Mucosa of descending colon (tissue), 3 donors: ENCODE results near the gene PITPNC1. TPM values are rescaled to one million over a fixed set of nuclear protein-coding genes. Genes with fewer than 3 reads are reported as not detected.
"Not testable (repeated sequence)": the region's sequence is repeated elsewhere in the genome, so short reads cannot be mapped to it uniquely, and the experiment has no call there.

ENCODE experiments used
- ATAC-seq: fragments of 200-7000 bp; cut with Tn5 transposase; one replicate; pipeline ENCODE4 v1.9.1; 2020; ENCODE audit warnings: mild to moderate bottlenecking, moderate library complexity
- DNase-seq, 3 donors: peaks; one replicate each; pipeline ENCODE4 v3.0.0-alpha.2; 2020
- H3K36me3 ChIP-seq: fragments of 200-600 bp; one replicate; pipeline ENCODE4 v1.8.0; 2021; ENCODE audit warnings: low read depth, mild to moderate bottlenecking
- H3K4me1 ChIP-seq: fragments of 200-600 bp; one replicate; pipeline ENCODE4 v1.8.0; 2021; ENCODE audit warnings: low read depth, mild to moderate bottlenecking
- H3K4me3 ChIP-seq: fragments of 200-600 bp; one replicate; pipeline ENCODE4 v1.8.0; 2021; ENCODE audit warnings: mild to moderate bottlenecking
- H3K9me3 ChIP-seq: fragments of 200-600 bp; one replicate; pipeline ENCODE4 v1.8.0; 2021; ENCODE audit warnings: mild to moderate bottlenecking
- intact Hi-C, 2 donors: fragments of 100-400 bp; cut with DNase I in 1 of 2; cut with micrococcal nuclease in 1 of 2; formaldehyde crosslinking; loops; one replicate each; pipeline versions ENCODE4 v1.11.0 to v1.11.1; 2022; cut with DNase I, micrococcal nuclease
- total RNA-seq, 3 donors: library from RNA; stranded (reverse); fragmentation: NEBNext Ultra II Directional in 2 of 3; extraction: Animal tissue kit (Norgen Biotek cat#: 25700) in 2 of 3; gene quantifications; one replicate each; pipeline versions ENCODE4 v1.2.1 to v1.2.4, GENCODE V29; 2021 to 2023
- TF ChIP-seq, protein P1 (sequence below): fragments of 200-600 bp; IDR thresholded peaks from one replicate; pipeline ENCODE4 v1.8.0; 2022; ENCODE audit warnings: antibody characterized with exemption, mild to moderate bottlenecking
- donor health status: DM: no; HTN: no; CAD: no; lungs with moderate emphysema.
- donor health status: DM: no; HTN: no; CAD: no.
- donor health status: DM: no; HTN: yes; CAD: no.

The PITPNC1 gene
- total RNA-seq, 3 donors from 2014 or later = 10.7 to 11.4 (median 10.9) TPM

DNA sequence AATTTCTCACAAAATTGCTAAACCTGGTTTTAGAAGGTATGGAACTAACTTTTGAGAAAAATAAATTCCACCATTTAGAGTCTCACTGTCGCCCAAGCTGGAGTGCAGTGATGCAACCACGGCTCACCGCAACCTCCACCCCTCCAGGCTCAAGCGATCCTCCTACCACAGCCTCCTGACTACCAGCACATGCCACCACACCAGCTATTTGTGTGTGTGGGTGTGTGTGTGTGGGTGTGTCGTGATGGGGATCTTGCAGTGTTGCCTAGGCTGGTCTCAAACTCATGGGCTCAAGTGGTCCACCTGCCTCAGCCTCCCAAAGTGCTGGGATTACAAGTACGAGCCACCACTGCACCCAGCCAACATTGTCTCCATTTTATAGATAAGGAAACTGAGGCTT lies 269.4 kb downstream of the PITPNC1 start:
- intact Hi-C loops = no loop called here
- Histone ChIP-seq H3K9me3 (no peaks in the 10 kb centered on the region), H3K36me3 (no peaks in the 10 kb centered on the region), H3K4me3 (no peak overlapping the region), H3K4me1 (no peaks in the 10 kb centered on the region)
- ATAC-seq (no peak), DNase-seq (no peak)
- TF ChIP-seq, protein P1, sequence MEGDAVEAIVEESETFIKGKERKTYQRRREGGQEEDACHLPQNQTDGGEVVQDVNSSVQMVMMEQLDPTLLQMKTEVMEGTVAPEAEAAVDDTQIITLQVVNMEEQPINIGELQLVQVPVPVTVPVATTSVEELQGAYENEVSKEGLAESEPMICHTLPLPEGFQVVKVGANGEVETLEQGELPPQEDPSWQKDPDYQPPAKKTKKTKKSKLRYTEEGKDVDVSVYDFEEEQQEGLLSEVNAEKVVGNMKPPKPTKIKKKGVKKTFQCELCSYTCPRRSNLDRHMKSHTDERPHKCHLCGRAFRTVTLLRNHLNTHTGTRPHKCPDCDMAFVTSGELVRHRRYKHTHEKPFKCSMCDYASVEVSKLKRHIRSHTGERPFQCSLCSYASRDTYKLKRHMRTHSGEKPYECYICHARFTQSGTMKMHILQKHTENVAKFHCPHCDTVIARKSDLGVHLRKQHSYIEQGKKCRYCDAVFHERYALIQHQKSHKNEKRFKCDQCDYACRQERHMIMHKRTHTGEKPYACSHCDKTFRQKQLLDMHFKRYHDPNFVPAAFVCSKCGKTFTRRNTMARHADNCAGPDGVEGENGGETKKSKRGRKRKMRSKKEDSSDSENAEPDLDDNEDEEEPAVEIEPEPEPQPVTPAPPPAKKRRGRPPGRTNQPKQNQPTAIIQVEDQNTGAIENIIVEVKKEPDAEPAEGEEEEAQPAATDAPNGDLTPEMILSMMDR = no peak

DNA sequence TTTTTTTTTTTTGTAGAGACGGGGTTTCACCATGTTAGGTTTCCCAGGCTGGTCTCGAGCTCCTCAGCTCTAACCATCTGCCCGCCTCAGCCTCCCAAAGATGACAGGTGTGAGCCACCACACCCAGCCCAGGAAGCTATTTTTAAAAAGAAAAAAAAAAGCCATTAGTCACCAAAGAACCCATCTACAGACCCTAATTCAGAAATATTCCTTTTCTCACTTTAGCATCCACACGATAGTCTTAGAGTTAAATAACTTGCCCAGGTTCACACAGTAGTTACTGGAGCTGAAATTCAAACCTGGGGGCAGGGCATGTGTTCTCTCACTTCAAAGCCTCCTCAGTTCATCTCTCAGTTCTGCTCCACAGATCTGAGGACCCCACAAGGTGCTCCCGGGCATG lies 270.4 kb downstream of the PITPNC1 start:
- Histone ChIP-seq H3K4me1 (no peaks in the 10 kb centered on the region), H3K4me3 (no peak overlapping the region), H3K36me3 (no peaks in the 10 kb centered on the region), H3K9me3 (no peaks in the 10 kb centered on the region)
- ATAC-seq (no peak), DNase-seq (no peak)
- TF ChIP-seq, protein P1 = no peak
- intact Hi-C loops = no loop called here

DNA sequence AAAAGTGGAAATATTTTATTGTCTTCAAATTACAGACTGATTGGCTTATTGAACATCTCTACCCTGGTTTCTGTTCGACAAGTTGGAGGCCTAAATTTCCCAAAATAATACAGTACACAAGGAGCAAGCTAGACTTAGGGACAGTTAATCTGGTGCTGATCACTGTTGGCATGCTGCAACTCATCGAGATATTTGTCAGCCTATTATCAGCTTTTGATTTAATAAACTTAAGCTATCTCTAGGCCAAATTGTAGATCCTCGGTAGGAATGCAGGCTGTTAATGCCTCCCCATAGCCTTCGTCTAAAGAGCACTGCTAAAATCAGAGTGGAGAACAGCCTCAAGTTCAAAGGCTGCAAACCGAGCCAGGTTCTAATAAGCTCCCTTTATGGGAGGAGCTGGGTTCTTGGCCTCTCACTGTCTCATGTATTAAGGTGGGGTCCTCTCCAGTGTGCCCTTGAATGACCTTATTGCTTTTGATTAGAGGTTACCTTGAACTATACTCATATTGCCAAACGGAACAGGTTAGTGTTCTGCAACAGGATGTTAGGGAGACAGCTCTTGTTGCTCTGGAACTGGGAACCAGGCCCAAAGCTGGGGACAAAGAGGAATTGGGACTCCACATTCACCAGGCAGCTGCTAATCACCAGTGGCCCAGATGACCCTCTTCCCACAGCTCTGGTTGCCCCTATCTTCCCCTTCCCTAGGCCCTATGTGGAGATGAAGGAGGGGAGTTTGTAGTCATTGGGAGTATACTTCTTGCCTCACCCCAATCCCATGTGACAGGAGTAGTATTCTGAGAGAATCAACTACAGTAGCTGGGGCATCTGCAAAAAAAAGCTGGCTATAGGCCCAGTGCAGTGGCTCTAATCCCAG lies 271.2 kb downstream of the PITPNC1 start:
- no peak for DNase-seq
- Histone ChIP-seq H3K9me3 (no peaks in the 10 kb centered on the region), H3K4me1 (no peaks in the 10 kb centered on the region), H3K4me3 (no peak overlapping the region), H3K36me3 (no peaks in the 10 kb centered on the region)
- TF ChIP-seq, protein P1 = no peak
- intact Hi-C loops = no loop called here
- no peak for ATAC-seq

DNA sequence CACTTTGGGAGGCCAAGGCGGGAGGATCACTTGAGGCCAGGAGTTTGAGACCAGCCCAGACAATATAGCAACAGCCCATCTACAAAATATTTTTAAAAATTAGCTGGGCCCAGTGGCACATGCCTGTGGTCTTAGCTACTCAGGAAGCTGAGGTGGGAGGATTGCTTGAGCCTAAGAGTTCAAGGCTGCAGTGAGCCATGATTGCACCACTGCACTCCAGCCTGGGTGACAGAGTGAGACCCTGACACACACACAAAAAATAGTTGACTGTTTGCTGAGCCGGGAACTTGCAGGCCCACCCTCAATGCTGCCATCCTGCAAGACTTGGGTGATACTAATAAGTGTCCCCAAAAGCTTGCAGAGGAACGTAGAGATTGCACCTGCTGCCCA lies 271.8 kb downstream of the PITPNC1 start:
- intact Hi-C loops, H3K9me3 ChIP-seq, ATAC-seq, H3K4me3 ChIP-seq, H3K36me3 ChIP-seq, DNase-seq, H3K4me1 ChIP-seq: not testable (repeated sequence)

DNA sequence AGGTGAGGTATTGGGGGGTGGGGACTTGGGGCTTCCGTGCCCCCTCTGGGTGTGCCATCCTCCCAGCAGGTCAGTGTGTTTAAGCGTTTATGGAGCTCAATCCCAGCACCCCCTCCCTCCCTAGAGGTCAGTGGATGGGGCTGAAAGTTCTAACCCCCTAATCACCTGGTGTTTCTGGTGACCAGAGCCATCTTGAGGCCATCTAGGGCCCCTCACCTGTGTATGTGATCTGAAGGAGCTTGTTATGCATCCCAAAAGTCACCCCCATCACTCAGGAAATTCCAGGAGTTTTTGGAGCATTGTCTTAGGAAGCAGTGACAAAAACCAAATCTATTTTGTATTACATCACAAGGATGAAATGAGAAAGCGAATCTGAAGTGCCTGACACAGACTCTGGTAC lies 272.8 kb downstream of the PITPNC1 start:
- ATAC-seq (no peak), DNase-seq (no peak)
- Histone ChIP-seq H3K9me3 (no peaks in the 10 kb centered on the region), H3K4me1 (no peaks in the 10 kb centered on the region), H3K36me3 (no peaks in the 10 kb centered on the region), H3K4me3 (no peak overlapping the region)
- intact Hi-C loops = no loop called here
- TF ChIP-seq, protein P1 = no peak

DNA sequence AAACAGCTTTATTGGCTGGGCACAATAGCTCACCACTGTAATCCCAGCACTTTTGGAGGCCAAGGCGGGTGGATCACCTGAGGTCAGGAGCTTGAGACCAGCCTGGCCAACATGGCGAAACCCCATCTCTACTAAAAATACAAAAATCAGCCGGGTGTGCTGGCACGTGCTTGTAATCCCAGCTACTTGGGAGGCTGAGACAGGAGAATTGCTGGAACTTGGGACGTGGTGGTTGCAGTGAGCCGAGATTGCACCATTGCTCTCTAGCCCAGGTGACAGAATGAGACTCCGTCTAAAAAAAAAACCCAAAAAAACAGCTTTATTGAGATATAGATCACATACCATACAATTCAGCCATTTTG lies 274.1 kb downstream of the PITPNC1 start:
- H3K4me3 ChIP-seq, H3K36me3 ChIP-seq, H3K4me1 ChIP-seq, ATAC-seq, H3K9me3 ChIP-seq, intact Hi-C loops, DNase-seq: not testable (repeated sequence)
